ENCODE results near the gene SHISA6.

Gene SHISA6

DNA sequence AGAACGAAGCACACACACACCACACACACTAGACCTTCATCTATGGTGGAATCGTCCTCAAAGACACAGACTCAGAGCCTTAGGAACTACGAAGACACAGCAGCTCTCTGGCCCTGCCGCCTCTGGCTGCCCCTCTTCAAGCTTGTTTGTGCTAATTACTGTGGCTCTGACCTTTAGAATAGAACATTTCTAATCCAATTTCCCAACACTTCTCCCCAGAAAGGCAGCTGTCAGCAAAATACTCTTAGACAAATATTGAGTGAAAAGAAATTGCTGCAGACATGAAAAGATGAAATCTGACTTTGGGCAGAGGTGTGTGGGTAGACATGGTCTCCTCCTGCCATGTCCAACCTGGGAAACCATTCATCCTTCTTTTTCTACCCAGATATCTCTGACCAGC is 205.3 kb downstream of the SHISA6 start:
- TF ChIP-seq CTCF (IDR thresholded peaks at IDR 0.05; ENCODE audit: insufficient read depth, low read length, poor library complexity, severe bottlenecking) (no peak), EZH2phosphoT487 (conservative IDR thresholded peaks at IDR 0.05; ENCODE audit: low read length) (no peak)
- Histone ChIP-seq H3F3A (ENCODE audit: insufficient read depth) (no peaks in the 10 kb centered on the region), H3K9ac (ENCODE audit: low read length) (no peak overlapping the region), H3K36me3 (ENCODE audit: low read length) (no peaks in the 10 kb centered on the region), H2AFZ (ENCODE audit: low read depth, low read length, severe bottlenecking) (no peak overlapping the region), H3K9me2 (replicated peaks; ENCODE audit: insufficient read depth, low read length) (no peaks in the 10 kb centered on the region), H3K27ac (ENCODE audit: low read depth, low read length) (no peak overlapping the region), H4K20me1 (ENCODE audit: low read depth, low read length) (no peaks in the 10 kb centered on the region), H3K4me3 (ENCODE audit: insufficient read depth, low read length, poor library complexity, severe bottlenecking) (no peak overlapping the region), H3K4me2 (ENCODE audit: low read depth, low read length, poor library complexity, severe bottlenecking) (no peak overlapping the region), H3K27me3 (ENCODE audit: low read length) (no peaks in the 10 kb centered on the region), H3K9me3 (ENCODE audit: insufficient read depth, low read length) (no peaks in the 10 kb centered on the region), H3K79me2 (ENCODE audit: insufficient read depth, low read length) (no peaks in the 10 kb centered on the region)

- no peaks in the 10 kb centered on the region for H4K20me1 ChIP-seq (ENCODE audit: low read depth, low read length)
- H3K27me3 ChIP-seq (ENCODE audit: low read length) = no peaks in the 10 kb centered on the region; the same call in 1 of the 2 replicates
- H3K9me3 ChIP-seq (ENCODE audit: insufficient read depth, low read length) = no peaks in the 10 kb centered on the region
- H3K27ac ChIP-seq (ENCODE audit: low read depth, low read length) = no peak overlapping the region
- H3F3A ChIP-seq (ENCODE audit: insufficient read depth) = no peaks in the 10 kb centered on the region
- no peak overlapping the region for H3K4me3 ChIP-seq (ENCODE audit: insufficient read depth, low read length, poor library complexity, severe bottlenecking)
- no peaks in the 10 kb centered on the region for H3K36me3 ChIP-seq (ENCODE audit: low read length)
- H3K9me2 ChIP-seq (replicated peaks; ENCODE audit: insufficient read depth, low read length) = no peaks in the 10 kb centered on the region
- H3K79me2 ChIP-seq (ENCODE audit: insufficient read depth, low read length) = no peaks in the 10 kb centered on the region
- no peak for TF ChIP-seq CTCF (IDR thresholded peaks at IDR 0.05; ENCODE audit: insufficient read depth, low read length, poor library complexity, severe bottlenecking)
- TF ChIP-seq EZH2phosphoT487 (conservative IDR thresholded peaks at IDR 0.05; ENCODE audit: low read length) = no peak
- no peak overlapping the region for H2AFZ ChIP-seq (ENCODE audit: low read depth, low read length, severe bottlenecking)
- no peak overlapping the region for H3K4me2 ChIP-seq (ENCODE audit: low read depth, low read length, poor library complexity, severe bottlenecking)
- no peak overlapping the region for H3K9ac ChIP-seq (ENCODE audit: low read length)
Observed at GRCh38 chr17:11454096-11454495, 213.1 kb downstream of the SHISA6 start.

GRCh38 chr17:11458279-11458678 is 217.3 kb downstream of the SHISA6 start:
- H3K79me2 ChIP-seq (ENCODE audit: insufficient read depth, low read length) = no peaks in the 10 kb centered on the region
- no peaks in the 10 kb centered on the region for H4K20me1 ChIP-seq (ENCODE audit: low read depth, low read length)
- no peaks in the 10 kb centered on the region for H3F3A ChIP-seq (ENCODE audit: insufficient read depth)
- H3K9me3 ChIP-seq (ENCODE audit: insufficient read depth, low read length) = no peaks in the 10 kb centered on the region
- H3K4me2 ChIP-seq (ENCODE audit: low read depth, low read length, poor library complexity, severe bottlenecking) = no peak overlapping the region
- no peaks in the 10 kb centered on the region; the same call in 1 of the 2 replicates for H3K27me3 ChIP-seq (ENCODE audit: low read length)
- H3K4me3 ChIP-seq (ENCODE audit: insufficient read depth, low read length, poor library complexity, severe bottlenecking) = no peak overlapping the region
- H3K9me2 ChIP-seq (replicated peaks; ENCODE audit: insufficient read depth, low read length) = no peaks in the 10 kb centered on the region
- H3K9ac ChIP-seq (ENCODE audit: low read length) = no peak overlapping the region
- no peak overlapping the region for H3K27ac ChIP-seq (ENCODE audit: low read depth, low read length)
- no peak overlapping the region for H2AFZ ChIP-seq (ENCODE audit: low read depth, low read length, severe bottlenecking)
- no peaks in the 10 kb centered on the region for H3K36me3 ChIP-seq (ENCODE audit: low read length)
- TF ChIP-seq EZH2phosphoT487 (conservative IDR thresholded peaks at IDR 0.05; ENCODE audit: low read length) (no peak), CTCF (IDR thresholded peaks at IDR 0.05; ENCODE audit: insufficient read depth, low read length, poor library complexity, severe bottlenecking) (no peak)

Measured in SU-DHL-6 (cell line).